Measurements from ENCODE around the gene MTRR. TPM values are rescaled to one million over a fixed set of nuclear protein-coding genes. Genes with fewer than 3 reads are reported as not detected.

MTRR gene
- total RNA-seq, 5 donors from 2014 or later (not counting 1 experiment from before 2014, with no cell fraction given) = 66.9 to 90.2 (median 83.0) TPM

- ChIA-PET CTCF (interaction anchor here (0.5 to 2.2 kb wide), 6 partner anchors 14 to 1192 kb away, joined by 3 to 11 read pairs (median 3); partner anchors contain the start of gene CFAP90 (in 1 of the 2)), POLR2A (no interaction called here)
- Mint-ChIP-seq H3K36me3 (peaks cover 35% of the 10 kb centered on the region), H3K4me1 (peaks cover 67 to 81% (median 69%) of the 10 kb centered on the region in 3 donors), H3K27me3 (no peaks in the 10 kb centered on the region), H3K27ac (peak overlapping the region; percentile 90 to 94), H3K9me3 (no peaks in the 10 kb centered on the region), H3K4me3 (peak overlapping the region; percentile 65 to 92 (median 72))
- ATAC-seq (replicated peaks in 1 of 4) (no peak), DNase-seq (no peak)
- no peaks in the 10 kb centered on the region for H3K9me3 ChIP-seq
- 37% methylated on average over 2 of the region's 4 CpGs for WGBS (ENCODE audit: insufficient coverage)
- H3K4me1 ChIP-seq (ENCODE audit: control insufficient read depth in 1 of 2, extremely low read depth in 1 of 2, insufficient read depth in 2 of 2, low read length in 2 of 2) = peaks cover 22 to 29% of the 10 kb centered on the region in 2 experiments
- H3K4me3 ChIP-seq (ENCODE audit: control insufficient read depth in 1 of 2, extremely low read depth in 1 of 2, low read length in 1 of 2) = peak overlapping the region in 1 of 2 donors; percentile 18
- H3K36me3 ChIP-seq (ENCODE audit: control insufficient read depth in 2 of 2, extremely low read depth in 1 of 2, insufficient read depth in 1 of 2, low read length in 1 of 2) = peaks cover 0 to 26% of the 10 kb centered on the region in 2 donors
- H3K27me3 ChIP-seq (replicated peaks in 1 of 2; ENCODE audit: control insufficient read depth in 2 of 2, extremely low read depth in 1 of 2, insufficient read depth in 2 of 2, low read length in 1 of 2) = no peaks in the 10 kb centered on the region
- H3K27ac ChIP-seq (ENCODE audit: low read length) = peak overlapping the region; percentile 63
Measured at GRCh38 chr5:7872517-7873130, 3.7 kb downstream of the MTRR start.

- Mint-ChIP-seq H3K4me1 (peaks cover 61 to 81% (median 69%) of the 10 kb centered on the region in 3 donors), H3K27me3 (no peaks in the 10 kb centered on the region), H3K27ac (peak overlapping the region; percentile 90 to 94), H3K9me3 (no peaks in the 10 kb centered on the region), H3K4me3 (peak overlapping the region; percentile 65 to 92 (median 72)), H3K36me3 (peaks cover 41% of the 10 kb centered on the region)
- no peaks in the 10 kb centered on the region for H3K9me3 ChIP-seq
- H3K36me3 ChIP-seq (ENCODE audit: control insufficient read depth in 2 of 2, extremely low read depth in 1 of 2, insufficient read depth in 1 of 2, low read length in 1 of 2) = peaks cover 0 to 32% of the 10 kb centered on the region in 2 donors
- H3K4me3 ChIP-seq (ENCODE audit: control insufficient read depth in 1 of 2, extremely low read depth in 1 of 2, low read length in 1 of 2) = peak overlapping the region in 1 of 2 donors; percentile 18
- H3K27ac ChIP-seq (ENCODE audit: low read length) = peak overlapping the region; percentile 63
- peak in 2 of 4 experiments; percentile 1 to 4 for ATAC-seq (replicated peaks in 1 of 4)
- WGBS (ENCODE audit: insufficient coverage) = 17% methylated on average over 3 of the region's 9 CpGs
- H3K4me1 ChIP-seq (ENCODE audit: control insufficient read depth in 1 of 2, extremely low read depth in 1 of 2, insufficient read depth in 2 of 2, low read length in 2 of 2) = peaks cover 16 to 25% of the 10 kb centered on the region in 2 experiments
- ChIA-PET POLR2A (no interaction called here), CTCF (interaction anchor here in 1 of 2 donors (1.1 to 2.2 kb wide), 2 partner anchors 14 to 18 kb away, joined by 3 to 11 read pairs; no protein-coding TSS in a partner anchor)
- no peaks in the 10 kb centered on the region for H3K27me3 ChIP-seq (replicated peaks in 1 of 2; ENCODE audit: control insufficient read depth in 2 of 2, extremely low read depth in 1 of 2, insufficient read depth in 2 of 2, low read length in 1 of 2)
- peak in 8 of 35 experiments; percentile 11 to 36 (median 20) for DNase-seq
Measured at GRCh38 chr5:7873216-7873615, 4.3 kb downstream of the MTRR start.

GRCh38 chr5:7874639-7875038 lies 5.7 kb downstream of the MTRR start:
- ChIA-PET CTCF (interaction anchor here (0.6 to 1.5 kb wide), 4 partner anchors 12 to 14 kb away, joined by 3 to 5 read pairs (median 4); no protein-coding TSS in a partner anchor), POLR2A (interaction anchor here in 1 of 2 donors (0.6 kb wide), 1 partner anchor 24 kb away, joined by 6 read pairs; the partner anchor contains the start of gene CFAP90)
- DNase-seq (no peak), ATAC-seq (replicated peaks in 1 of 4) (no peak)
- no CpG with 5 or more reads among the region's 2 CpGs for WGBS (ENCODE audit: insufficient coverage)
- H3K4me3 Mint-ChIP-seq = no peak overlapping the region
- Histone ChIP-seq H3K27me3 (replicated peaks in 1 of 2; ENCODE audit: control insufficient read depth in 2 of 2, extremely low read depth in 1 of 2, insufficient read depth in 2 of 2, low read length in 1 of 2) (no peaks in the 10 kb centered on the region), H3K36me3 (ENCODE audit: control insufficient read depth in 2 of 2, extremely low read depth in 1 of 2, insufficient read depth in 1 of 2, low read length in 1 of 2) (peaks cover 0 to 44% of the 10 kb centered on the region in 2 donors), H3K9me3 (no peaks in the 10 kb centered on the region), H3K4me1 (ENCODE audit: control insufficient read depth in 1 of 2, extremely low read depth in 1 of 2, insufficient read depth in 2 of 2, low read length in 2 of 2) (peaks cover 15 to 21% of the 10 kb centered on the region in 2 experiments), H3K27ac (ENCODE audit: low read length) (peak overlapping the region; percentile 4), H3K4me3 (ENCODE audit: control insufficient read depth in 1 of 2, extremely low read depth in 1 of 2, low read length in 1 of 2) (no peak overlapping the region)
- no peaks in the 10 kb centered on the region for H3K27me3 Mint-ChIP-seq
- peaks cover 67 to 85% (median 70%) of the 10 kb centered on the region in 3 donors for H3K4me1 Mint-ChIP-seq
- H3K9me3 Mint-ChIP-seq = no peaks in the 10 kb centered on the region
- H3K36me3 Mint-ChIP-seq = peaks cover 48% of the 10 kb centered on the region
- H3K27ac Mint-ChIP-seq = peak overlapping the region in 1 of 2 donors; percentile 94

- H3K36me3 ChIP-seq (ENCODE audit: control insufficient read depth in 2 of 2, extremely low read depth in 1 of 2, insufficient read depth in 1 of 2, low read length in 1 of 2) = peaks cover 0 to 49% of the 10 kb centered on the region in 2 donors
- ChIA-PET POLR2A (no interaction called here), CTCF (interaction anchor here (0.6 to 1.5 kb wide), 5 partner anchors 9 to 557 kb away, joined by 3 to 4 read pairs (median 3); no protein-coding TSS in a partner anchor)
- peaks cover 10 to 21% of the 10 kb centered on the region in 2 experiments for H3K4me1 ChIP-seq (ENCODE audit: control insufficient read depth in 1 of 2, extremely low read depth in 1 of 2, insufficient read depth in 2 of 2, low read length in 2 of 2)
- ATAC-seq (replicated peaks in 1 of 4) = no peak
- no peak overlapping the region for H3K27ac ChIP-seq (ENCODE audit: low read length)
- Mint-ChIP-seq H3K4me3 (no peak overlapping the region), H3K9me3 (no peaks in the 10 kb centered on the region), H3K27ac (no peak overlapping the region), H3K4me1 (peaks cover 62 to 80% (median 67%) of the 10 kb centered on the region in 3 donors), H3K27me3 (no peaks in the 10 kb centered on the region), H3K36me3 (peaks cover 53% of the 10 kb centered on the region)
- DNase-seq = no peak
- H3K9me3 ChIP-seq = no peaks in the 10 kb centered on the region
- 100% methylated on average over 1 of the region's 4 CpGs for WGBS (ENCODE audit: insufficient coverage)
- H3K27me3 ChIP-seq (replicated peaks in 1 of 2; ENCODE audit: control insufficient read depth in 2 of 2, extremely low read depth in 1 of 2, insufficient read depth in 2 of 2, low read length in 1 of 2) = no peaks in the 10 kb centered on the region
- no peak overlapping the region for H3K4me3 ChIP-seq (ENCODE audit: control insufficient read depth in 1 of 2, extremely low read depth in 1 of 2, low read length in 1 of 2)
Measured at GRCh38 chr5:7875151-7875550, 6.2 kb downstream of the MTRR start.

GRCh38 chr5:7876867-7877266 lies 7.9 kb downstream of the MTRR start:
- Mint-ChIP-seq H3K36me3 (peaks cover 68% of the 10 kb centered on the region), H3K4me1 (peaks cover 60 to 75% (median 65%) of the 10 kb centered on the region in 3 donors), H3K27ac (peak overlapping the region in 1 of 2 donors; percentile 25), H3K4me3 (no peak overlapping the region), H3K9me3 (no peaks in the 10 kb centered on the region), H3K27me3 (no peaks in the 10 kb centered on the region)
- H3K4me1 ChIP-seq (ENCODE audit: control insufficient read depth in 1 of 2, extremely low read depth in 1 of 2, insufficient read depth in 2 of 2, low read length in 2 of 2) = peaks cover 2 to 10% of the 10 kb centered on the region in 2 experiments
- CTCF ChIA-PET = interaction anchor here in 1 of 2 donors (1.7 kb wide), 1 partner anchor 10 kb away, joined by 13 read pairs; no protein-coding TSS in a partner anchor
- no peaks in the 10 kb centered on the region for H3K9me3 ChIP-seq
- no peak overlapping the region for H3K4me3 ChIP-seq (ENCODE audit: control insufficient read depth in 1 of 2, extremely low read depth in 1 of 2, low read length in 1 of 2)
- ATAC-seq (replicated peaks in 1 of 4) (no peak), DNase-seq (no peak)
- peaks cover 0 to 65% of the 10 kb centered on the region in 2 donors for H3K36me3 ChIP-seq (ENCODE audit: control insufficient read depth in 2 of 2, extremely low read depth in 1 of 2, insufficient read depth in 1 of 2, low read length in 1 of 2)
- no peak overlapping the region for H3K27ac ChIP-seq (ENCODE audit: low read length)
- no peaks in the 10 kb centered on the region for H3K27me3 ChIP-seq (replicated peaks in 1 of 2; ENCODE audit: control insufficient read depth in 2 of 2, extremely low read depth in 1 of 2, insufficient read depth in 2 of 2, low read length in 1 of 2)
- no CpG with 5 or more reads among the region's 3 CpGs for WGBS (ENCODE audit: insufficient coverage)
- POLR2A ChIA-PET = no interaction called here

DNA sequence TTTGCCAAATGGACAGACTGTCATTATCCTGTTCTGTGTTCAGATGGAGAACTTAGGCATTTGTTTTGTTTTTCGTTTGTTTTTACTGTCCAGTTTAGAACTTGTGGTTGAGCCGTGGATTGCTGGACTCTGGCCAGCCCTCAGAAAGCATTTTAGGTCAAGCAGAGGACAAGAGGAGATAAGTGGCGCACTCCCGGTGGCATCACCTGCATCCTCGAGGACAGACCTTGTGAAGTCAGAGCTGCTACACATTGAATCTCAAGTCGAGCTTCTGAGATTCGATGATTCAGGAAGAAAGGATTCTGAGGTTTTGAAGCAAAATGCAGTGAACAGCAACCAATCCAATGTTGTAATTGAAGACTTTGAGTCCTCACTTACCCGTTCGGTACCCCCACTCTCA lies 8.9 kb downstream of the MTRR start:
- peaks cover 2 to 8% of the 10 kb centered on the region in 2 experiments for H3K4me1 ChIP-seq (ENCODE audit: control insufficient read depth in 1 of 2, extremely low read depth in 1 of 2, insufficient read depth in 2 of 2, low read length in 2 of 2)
- Mint-ChIP-seq H3K9me3 (no peaks in the 10 kb centered on the region), H3K4me3 (no peak overlapping the region), H3K27ac (peak overlapping the region in 1 of 2 donors; percentile 45), H3K4me1 (peaks cover 53 to 68% (median 59%) of the 10 kb centered on the region in 3 donors), H3K36me3 (peaks cover 72% of the 10 kb centered on the region), H3K27me3 (no peaks in the 10 kb centered on the region)
- no peak overlapping the region for H3K4me3 ChIP-seq (ENCODE audit: control insufficient read depth in 1 of 2, extremely low read depth in 1 of 2, low read length in 1 of 2)
- WGBS (ENCODE audit: insufficient coverage) = 66% methylated on average over 7 of the region's 9 CpGs
- ATAC-seq (replicated peaks in 1 of 4) (no peak), DNase-seq (no peak)
- peaks cover 1 to 74% of the 10 kb centered on the region in 2 donors for H3K36me3 ChIP-seq (ENCODE audit: control insufficient read depth in 2 of 2, extremely low read depth in 1 of 2, insufficient read depth in 1 of 2, low read length in 1 of 2)
- CTCF ChIA-PET = interaction anchor here in 1 of 2 donors (0.5 kb wide), 1 partner anchor 10 kb away, joined by 4 read pairs; no protein-coding TSS in a partner anchor
- POLR2A ChIA-PET = no interaction called here
- no peaks in the 10 kb centered on the region for H3K9me3 ChIP-seq
- no peaks in the 10 kb centered on the region for H3K27me3 ChIP-seq (replicated peaks in 1 of 2; ENCODE audit: control insufficient read depth in 2 of 2, extremely low read depth in 1 of 2, insufficient read depth in 2 of 2, low read length in 1 of 2)
- H3K27ac ChIP-seq (ENCODE audit: low read length) = no peak overlapping the region
